Fibroblast of skin of left biceps (primary cell): Measurements from ENCODE around the gene ZBTB47.

Experiments used
- DNase-seq, 2 experiments: peaks; one replicate each; pipeline ENCODE4 v3.0.0-alpha.2; 2013; ENCODE audit warnings: low read depth in 2 of 2

Gene ZBTB47

GRCh38 chr3:42652611-42653302 lies 740 bp upstream of the ZBTB47 start:
- no peak for DNase-seq

DNA sequence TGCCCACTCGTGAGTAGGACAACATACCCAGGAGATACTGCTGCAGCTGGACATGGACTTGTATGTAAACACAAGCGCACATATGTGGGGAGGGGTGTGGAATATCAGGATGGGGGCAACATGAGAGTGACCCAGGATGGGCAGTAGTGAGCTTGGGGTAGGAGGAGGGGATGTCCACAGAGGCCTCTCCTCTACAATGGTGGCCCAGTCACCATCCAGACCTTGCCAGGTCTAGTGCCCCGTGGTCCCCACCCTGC lies 266 bp upstream of the ZBTB47 start:
- no peak for DNase-seq

DNA sequence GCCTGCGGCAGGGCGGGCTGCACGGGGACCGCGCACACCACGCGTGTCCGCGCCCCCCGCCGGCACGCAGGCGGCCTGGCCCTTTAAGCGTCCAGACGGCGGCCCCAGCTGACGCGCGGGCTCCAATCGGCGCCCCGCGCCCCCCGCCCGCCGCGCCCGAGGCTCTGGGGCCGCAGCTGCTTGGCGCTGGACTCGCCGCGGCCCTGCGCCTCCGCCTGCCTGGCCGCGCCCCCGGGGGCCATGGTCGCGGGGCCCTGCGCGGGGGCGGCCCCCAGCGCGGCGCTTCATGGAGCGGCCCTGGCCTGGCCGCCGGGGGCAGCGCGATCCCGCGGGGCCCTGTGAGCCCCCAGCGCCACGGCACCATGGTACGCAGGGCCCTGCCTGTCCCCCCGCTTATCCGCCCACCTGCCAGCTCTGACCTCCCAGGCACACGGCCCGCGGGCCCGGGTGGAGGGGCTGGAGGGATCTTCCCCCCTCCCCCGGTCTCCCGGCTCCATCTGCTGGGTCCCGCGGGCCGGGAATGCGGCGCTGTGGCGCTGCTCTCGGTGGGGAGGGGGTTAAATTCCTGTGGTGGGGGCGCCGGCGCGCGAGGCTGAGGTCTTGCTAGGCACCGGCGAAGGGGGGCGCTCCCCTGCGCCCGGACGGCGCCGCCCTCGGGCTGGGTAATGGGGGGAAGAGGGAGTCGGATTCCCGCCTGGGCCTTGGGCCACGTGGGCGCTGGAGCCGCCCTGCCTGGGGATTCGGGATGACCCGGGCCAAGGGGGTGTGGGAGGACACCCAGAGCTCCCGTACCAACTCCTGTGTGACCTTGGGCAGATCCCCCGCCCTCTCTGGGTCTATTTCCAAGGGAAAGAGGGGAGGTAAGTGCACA lies 1.1 kb downstream of the ZBTB47 start:
- peak in 1 of 2 experiments; percentile 31 for DNase-seq

GRCh38 chr3:42655331-42655888 lies 1.9 kb downstream of the ZBTB47 start:
- no peak for DNase-seq

DNA sequence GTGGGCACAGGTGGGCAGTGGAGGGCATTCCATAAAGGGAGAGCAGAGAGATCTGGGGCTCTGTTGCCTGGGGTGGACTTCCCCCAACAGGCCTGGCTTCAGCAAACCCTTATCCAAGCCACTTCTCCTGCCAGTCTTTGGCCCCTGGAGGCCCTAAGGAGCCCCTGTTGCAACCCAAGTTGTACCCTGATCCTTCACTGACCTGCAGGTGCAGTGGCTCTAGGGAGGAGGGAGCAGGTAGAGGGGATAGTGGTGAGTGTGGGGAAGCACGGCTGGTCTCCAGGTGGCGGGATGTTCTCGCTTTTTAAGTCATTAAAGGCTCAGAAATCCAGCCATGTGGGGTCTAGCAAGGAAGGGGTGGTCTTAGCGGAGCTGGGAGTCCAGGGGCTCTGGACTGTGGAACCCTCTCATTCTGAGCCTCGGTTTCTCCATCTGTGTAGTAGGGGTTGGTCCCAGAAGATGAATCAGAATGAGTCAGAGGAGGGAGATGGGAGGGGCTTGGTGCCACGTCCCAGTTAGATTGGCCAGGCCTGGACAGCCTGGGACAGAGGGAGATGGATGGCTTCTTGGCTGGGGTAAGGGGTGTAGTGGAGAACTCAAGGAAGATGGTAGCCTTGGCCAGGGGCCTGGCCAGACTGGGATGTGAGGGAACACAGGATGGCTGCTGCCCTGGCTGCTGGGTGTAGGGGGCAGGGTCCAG lies 2.6 kb downstream of the ZBTB47 start:
- no peak for DNase-seq

- no peak for DNase-seq
These were observed 3.4 kb downstream of the ZBTB47 start for GRCh38 chr3:42656680-42657610.

- DNase-seq: no peak
These were observed 4.2 kb downstream of the ZBTB47 start for GRCh38 chr3:42657675-42658074.

DNA sequence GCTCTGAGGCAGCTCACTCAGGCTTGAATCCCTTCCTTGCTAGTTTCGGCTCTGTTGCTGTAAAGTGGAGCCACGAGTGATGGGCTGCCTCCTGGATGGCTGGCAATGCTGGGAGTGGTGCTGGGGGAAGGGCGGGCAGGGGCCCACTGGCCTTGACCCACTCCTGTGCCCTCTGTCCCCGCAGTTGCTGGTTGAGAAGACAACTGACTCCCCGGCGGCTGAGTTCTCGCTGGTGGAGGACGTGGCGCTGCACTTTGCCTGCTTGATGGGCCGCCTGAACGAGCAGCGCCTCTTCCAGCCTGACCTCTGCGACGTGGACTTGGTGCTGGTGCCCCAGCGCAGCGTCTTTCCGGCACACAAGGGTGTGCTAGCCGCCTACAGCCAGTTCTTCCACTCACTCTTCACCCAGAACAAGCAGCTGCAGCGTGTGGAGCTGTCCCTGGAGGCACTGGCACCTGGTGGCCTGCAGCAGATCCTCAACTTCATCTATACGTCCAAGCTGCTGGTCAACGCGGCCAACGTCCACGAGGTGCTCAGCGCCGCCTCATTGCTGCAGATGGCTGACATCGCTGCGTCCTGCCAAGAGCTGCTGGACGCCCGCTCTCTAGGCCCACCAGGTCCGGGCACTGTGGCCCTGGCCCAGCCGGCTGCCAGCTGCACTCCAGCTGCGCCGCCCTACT lies 4.7 kb downstream of the ZBTB47 start:
- no peak for DNase-seq

DNA sequence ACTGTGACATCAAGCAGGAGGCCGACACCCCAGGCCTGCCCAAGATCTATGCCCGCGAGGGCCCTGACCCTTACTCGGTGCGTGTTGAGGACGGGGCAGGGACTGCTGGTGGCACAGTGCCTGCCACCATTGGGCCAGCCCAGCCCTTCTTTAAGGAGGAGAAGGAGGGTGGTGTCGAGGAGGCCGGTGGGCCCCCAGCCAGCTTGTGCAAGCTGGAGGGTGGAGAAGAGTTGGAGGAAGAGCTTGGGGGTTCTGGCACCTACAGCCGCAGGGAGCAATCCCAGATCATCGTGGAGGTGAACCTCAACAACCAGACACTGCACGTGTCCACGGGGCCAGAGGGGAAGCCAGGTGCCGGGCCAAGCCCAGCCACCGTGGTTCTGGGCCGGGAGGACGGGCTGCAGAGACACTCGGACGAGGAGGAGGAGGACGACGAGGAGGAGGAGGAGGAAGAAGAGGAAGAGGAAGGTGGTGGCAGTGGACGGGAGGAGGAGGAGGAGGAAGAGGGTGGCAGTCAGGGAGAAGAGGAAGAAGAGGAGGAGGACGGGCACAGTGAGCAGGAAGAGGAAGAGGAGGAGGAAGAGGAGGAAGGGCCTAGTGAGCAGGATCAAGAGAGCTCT lies 5.4 kb downstream of the ZBTB47 start:
- DNase-seq: no peak

DNA sequence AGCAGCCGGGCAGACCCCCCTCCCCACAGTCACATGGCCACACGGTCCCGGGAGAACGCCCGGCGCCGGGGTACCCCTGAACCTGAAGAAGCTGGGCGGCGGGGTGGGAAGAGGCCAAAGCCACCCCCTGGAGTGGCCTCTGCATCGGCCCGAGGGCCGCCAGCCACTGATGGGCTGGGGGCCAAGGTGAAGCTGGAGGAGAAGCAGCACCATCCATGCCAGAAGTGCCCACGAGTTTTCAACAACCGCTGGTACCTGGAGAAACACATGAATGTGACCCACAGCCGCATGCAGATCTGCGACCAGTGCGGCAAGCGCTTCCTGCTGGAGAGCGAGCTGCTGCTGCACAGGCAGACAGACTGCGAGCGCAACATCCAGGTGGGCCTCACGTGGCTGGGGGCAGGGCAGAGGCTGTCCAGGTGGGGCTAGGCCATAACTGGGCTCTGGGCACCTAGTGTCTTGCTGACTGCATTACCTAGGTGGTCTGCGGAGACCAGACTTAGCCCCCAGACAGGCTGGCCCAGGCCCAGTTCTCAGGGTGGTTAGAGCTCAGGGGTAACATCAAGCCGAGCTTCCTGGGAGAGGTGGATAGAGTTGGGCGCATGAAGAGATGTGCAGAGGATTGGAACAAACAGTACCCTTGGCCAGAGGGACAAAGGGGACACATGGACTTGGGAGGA lies 6.1 kb downstream of the ZBTB47 start:
- no peak for DNase-seq

DNA sequence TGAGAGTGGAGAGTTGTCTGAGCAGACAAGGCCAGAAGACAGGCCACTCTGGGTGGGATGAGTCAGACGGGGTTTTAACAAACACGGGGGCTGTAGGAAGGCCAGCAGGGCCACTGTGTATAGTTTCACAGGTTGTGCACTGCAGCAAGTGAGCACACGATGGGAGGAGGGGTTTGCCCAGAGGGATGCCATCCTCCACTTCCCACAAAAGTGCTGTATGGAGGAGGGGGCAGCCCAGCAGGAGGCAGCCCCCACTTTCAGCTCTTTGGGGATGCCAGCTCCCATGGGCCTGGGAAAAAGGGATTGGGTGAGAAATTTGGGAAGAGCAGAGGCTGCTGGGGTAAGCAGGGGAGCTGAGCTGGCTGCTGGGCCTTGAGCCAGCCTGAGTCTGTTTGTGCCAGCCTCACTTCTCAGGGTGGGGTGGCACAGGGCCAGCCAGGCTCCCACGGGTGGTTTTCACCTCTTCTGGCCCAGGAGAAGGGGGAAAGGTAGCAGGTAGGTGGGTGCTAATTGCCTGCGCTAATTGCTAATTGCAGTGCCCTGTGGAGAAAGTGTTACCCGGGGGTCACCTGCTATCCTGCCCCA lies 6.7 kb downstream of the ZBTB47 start:
- no peak for DNase-seq

DNA sequence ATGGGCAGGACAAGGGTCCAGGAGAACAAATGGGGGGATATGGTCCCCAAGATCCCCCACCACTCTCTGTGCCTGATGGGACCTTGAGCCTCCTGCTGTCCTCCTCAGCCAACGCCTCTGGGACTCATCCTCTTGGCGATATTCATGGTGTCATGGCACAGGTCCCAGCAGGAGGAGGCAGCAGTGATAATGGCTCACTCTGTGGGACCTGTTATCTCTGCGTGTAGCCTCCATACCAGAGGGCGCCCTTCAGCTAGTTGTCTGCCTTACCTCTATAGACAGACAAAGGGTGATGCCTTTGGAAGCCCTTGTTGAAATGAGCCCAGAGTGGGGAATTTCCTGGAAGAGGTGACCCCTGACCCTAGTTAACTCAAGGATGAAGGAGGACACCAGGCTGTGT lies 7.4 kb downstream of the ZBTB47 start:
- DNase-seq: no peak

GRCh38 chr3:42661593-42662022 lies 8.1 kb downstream of the ZBTB47 start:
- DNase-seq: no peak

GRCh38 chr3:42662037-42662812 lies 8.7 kb downstream of the ZBTB47 start:
- no peak for DNase-seq

- no peak for DNase-seq
These were observed 9.5 kb downstream of the ZBTB47 start for GRCh38 chr3:42662813-42663535.

DNA sequence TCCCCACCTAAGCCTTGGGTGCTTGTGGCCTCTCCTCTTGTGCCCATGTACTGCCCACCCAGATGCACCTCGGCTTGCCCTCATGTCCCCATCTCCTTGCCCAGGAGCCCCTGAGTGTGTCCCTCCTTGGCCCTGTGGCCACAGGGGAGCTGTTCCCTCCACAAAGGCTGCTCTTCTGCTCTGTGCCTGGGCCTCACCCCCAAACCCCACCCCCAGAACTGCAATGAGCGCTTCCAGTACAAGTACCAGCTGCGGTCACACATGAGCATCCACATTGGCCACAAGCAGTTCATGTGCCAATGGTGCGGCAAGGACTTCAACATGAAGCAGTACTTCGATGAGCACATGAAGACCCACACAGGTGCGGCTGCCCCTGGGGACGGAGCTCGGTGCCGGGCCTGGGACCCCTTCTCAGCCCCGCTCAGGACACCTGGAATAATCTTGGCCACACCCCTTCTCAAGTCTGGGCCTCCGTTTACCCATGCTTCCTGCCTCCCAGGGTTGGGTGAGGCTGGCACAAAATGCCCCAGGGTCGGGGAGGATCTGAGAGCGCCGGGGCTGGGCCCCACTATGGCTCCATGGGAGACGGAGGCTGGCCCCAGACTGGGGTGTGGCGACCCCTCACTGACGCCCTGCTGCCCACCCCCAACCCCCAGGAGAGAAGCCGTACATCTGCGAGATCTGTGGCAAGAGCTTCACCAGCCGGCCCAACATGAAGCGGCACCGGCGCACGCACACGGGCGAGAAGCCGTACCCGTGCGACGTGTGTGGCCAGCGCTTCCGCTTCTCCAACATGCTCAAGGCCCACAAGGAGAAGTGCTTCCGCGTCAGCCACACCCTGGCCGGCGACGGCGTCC lies 10.3 kb downstream of the ZBTB47 start:
- DNase-seq: no peak

GRCh38 chr3:42664438-42664803 lies 10.9 kb downstream of the ZBTB47 start:
- no peak for DNase-seq
